ENCODE measurements around the gene NAA38. TPM values are rescaled to one million over a fixed set of nuclear protein-coding genes. Genes with fewer than 3 reads are reported as not detected.

The NAA38 gene
- total and polyA plus RNA-seq, 2 donors (not counting 1 experiment from before 2014, with no cell fraction given) = 20.0 to 80.5 TPM

GRCh38 chr17:7886227-7887037 is 29.1 kb upstream of the NAA38 start:
- peak overlapping the region; percentile 46 to 68 for H3K27ac ChIP-seq (ENCODE audit: low read length in 2 of 2)
- H2AFZ ChIP-seq (ENCODE audit: insufficient read depth, low read depth, low read length, poor library complexity, severe bottlenecking) = peak overlapping the region; percentile 69
- no peak for TF ChIP-seq EZH2 (IDR thresholded peaks at IDR 0.05; ENCODE audit: borderline replicate concordance, insufficient read depth, low read depth, low read length, poor library complexity, severe bottlenecking)
- no peak for TF ChIP-seq CTCF (IDR thresholded peaks at IDR 0.05)
- WGBS (ENCODE audit: insufficient coverage) = under 1% methylated on average over 20 of the region's 30 CpGs
- peaks cover 3% of the 10 kb centered on the region for H3K4me1 Mint-ChIP-seq
- intact Hi-C loops (cut with micrococcal nuclease) = loop anchor here (1.0 to 10.0 kb wide), 4 partner anchors 29 to 142 kb away; partner anchors contain the start of gene CNTROB
- H3K27me3 ChIP-seq (replicated peaks in 1 of 4; ENCODE audit: control extremely low read depth in 1 of 4, control insufficient read depth in 3 of 4, insufficient read depth in 4 of 4, low read length in 3 of 4) = no peaks in the 10 kb centered on the region
- H3K4me2 ChIP-seq (replicated peaks; ENCODE audit: low read depth, low read length, poor library complexity, severe bottlenecking) = peak overlapping the region; percentile 86
- H3K36me3 ChIP-seq (replicated peaks in 1 of 2; ENCODE audit: control extremely low read depth in 1 of 2, control insufficient read depth in 1 of 2, extremely low read depth in 1 of 2, insufficient read depth in 2 of 2, low read length in 1 of 2) = peaks cover 0 to 8% of the 10 kb centered on the region in 2 experiments
- no peaks in the 10 kb centered on the region for H4K20me1 ChIP-seq (ENCODE audit: control insufficient read depth, insufficient read depth, low read length, poor library complexity, severe bottlenecking)
- H3K4me3 ChIP-seq (ENCODE audit: control extremely low read depth in 1 of 5, extremely low read depth in 1 of 5, insufficient read depth in 1 of 5, low read depth in 2 of 5, low read length in 4 of 5) = peak overlapping the region; percentile 65 to 95 (median 79)
- ChIA-PET POLR2A (interaction anchor here (0.8 to 1.4 kb wide), 2 partner anchors 29 kb away, joined by 4 to 8 read pairs; partner anchors contain the start of genes NAA38 and RNF227), CTCF (interaction anchor here (0.8 to 1.4 kb wide), 6 partner anchors 18 to 171 kb away, joined by 3 to 5 read pairs (median 3); partner anchors contain the start of gene RNF227)
- H3K4me3 Mint-ChIP-seq = no peak overlapping the region
- H3K79me2 ChIP-seq (ENCODE audit: control insufficient read depth, insufficient read depth, low read length) = peaks cover 14% of the 10 kb centered on the region
- H3K9me3 ChIP-seq (ENCODE audit: control extremely low read depth in 1 of 3, control insufficient read depth in 2 of 3, insufficient read depth in 1 of 3, low read length in 2 of 3) = no peaks in the 10 kb centered on the region
- peak overlapping the region; percentile 68 for H3K9ac ChIP-seq (ENCODE audit: low read length)
- H3K4me1 ChIP-seq (ENCODE audit: control insufficient read depth in 2 of 2, insufficient read depth in 2 of 2, low read length in 2 of 2) = peaks cover 25 to 42% of the 10 kb centered on the region in 2 donors
- peak; percentile 3 for ATAC-seq (ENCODE audit: low read depth)
- DNase-seq = peak; percentile 55
- no peak overlapping the region for H3K27ac Mint-ChIP-seq
- no peaks in the 10 kb centered on the region for H3K9me3 Mint-ChIP-seq (ENCODE audit: insufficient read depth)
- H3K27me3 Mint-ChIP-seq = no peaks in the 10 kb centered on the region

All from B cell (primary cell).